ENCODE measurements around the gene ASIP. TPM values are rescaled to one million over a fixed set of nuclear protein-coding genes. Genes with fewer than 3 reads are reported as not detected.
A peak's percentile ranks its signal among the peaks of the same experiment; 100 is the strongest.

Gene ASIP
- total RNA-seq, 1 donor from 2014 or later, result not detected

- H4K20me1 ChIP-seq (ENCODE audit: low read depth), result no peaks in the 10 kb centered on the region
- no peaks in the 10 kb centered on the region for H3K79me2 ChIP-seq (ENCODE audit: low read depth)
- no peaks in the 10 kb centered on the region for H3F3A ChIP-seq (ENCODE audit: low read depth)
- no peak overlapping the region for H3K27ac ChIP-seq
- Mint-ChIP-seq H3K27me3 (ENCODE audit: insufficient read depth, low read depth) (no peaks in the 10 kb centered on the region), H3K4me1 (peaks cover 10% of the 10 kb centered on the region), H3K9me3 (no peaks in the 10 kb centered on the region), H3K36me3 (peaks cover 1% of the 10 kb centered on the region), H3K27ac (no peak overlapping the region), H3K4me3 (no peak overlapping the region)
- H3K9ac ChIP-seq, result no peak overlapping the region
- no peak for DNase-seq (ENCODE audit: low spot score)
- H2AFZ ChIP-seq (replicated peaks), result no peak overlapping the region
- H3K4me2 ChIP-seq, result no peak overlapping the region
- H3K9me3 ChIP-seq (ENCODE audit: low read depth), result no peaks in the 10 kb centered on the region
- H3K36me3 ChIP-seq, result no peaks in the 10 kb centered on the region
- H3K4me1 ChIP-seq, result no peaks in the 10 kb centered on the region
- TF ChIP-seq EZH2 (IDR thresholded peaks at IDR 0.05) (no peak), EZH2phosphoT487 (IDR thresholded peaks at IDR 0.05) (no peak)
- TF ChIP-seq, protein P1, sequence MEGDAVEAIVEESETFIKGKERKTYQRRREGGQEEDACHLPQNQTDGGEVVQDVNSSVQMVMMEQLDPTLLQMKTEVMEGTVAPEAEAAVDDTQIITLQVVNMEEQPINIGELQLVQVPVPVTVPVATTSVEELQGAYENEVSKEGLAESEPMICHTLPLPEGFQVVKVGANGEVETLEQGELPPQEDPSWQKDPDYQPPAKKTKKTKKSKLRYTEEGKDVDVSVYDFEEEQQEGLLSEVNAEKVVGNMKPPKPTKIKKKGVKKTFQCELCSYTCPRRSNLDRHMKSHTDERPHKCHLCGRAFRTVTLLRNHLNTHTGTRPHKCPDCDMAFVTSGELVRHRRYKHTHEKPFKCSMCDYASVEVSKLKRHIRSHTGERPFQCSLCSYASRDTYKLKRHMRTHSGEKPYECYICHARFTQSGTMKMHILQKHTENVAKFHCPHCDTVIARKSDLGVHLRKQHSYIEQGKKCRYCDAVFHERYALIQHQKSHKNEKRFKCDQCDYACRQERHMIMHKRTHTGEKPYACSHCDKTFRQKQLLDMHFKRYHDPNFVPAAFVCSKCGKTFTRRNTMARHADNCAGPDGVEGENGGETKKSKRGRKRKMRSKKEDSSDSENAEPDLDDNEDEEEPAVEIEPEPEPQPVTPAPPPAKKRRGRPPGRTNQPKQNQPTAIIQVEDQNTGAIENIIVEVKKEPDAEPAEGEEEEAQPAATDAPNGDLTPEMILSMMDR (IDR thresholded peaks at IDR 0.05), result no peak
- no peak overlapping the region for H3K4me3 ChIP-seq
- H3K27me3 ChIP-seq, result no peaks in the 10 kb centered on the region
Observed at GRCh38 chr20:34254979-34255378, 13.8 kb downstream of the ASIP start.

DNA sequence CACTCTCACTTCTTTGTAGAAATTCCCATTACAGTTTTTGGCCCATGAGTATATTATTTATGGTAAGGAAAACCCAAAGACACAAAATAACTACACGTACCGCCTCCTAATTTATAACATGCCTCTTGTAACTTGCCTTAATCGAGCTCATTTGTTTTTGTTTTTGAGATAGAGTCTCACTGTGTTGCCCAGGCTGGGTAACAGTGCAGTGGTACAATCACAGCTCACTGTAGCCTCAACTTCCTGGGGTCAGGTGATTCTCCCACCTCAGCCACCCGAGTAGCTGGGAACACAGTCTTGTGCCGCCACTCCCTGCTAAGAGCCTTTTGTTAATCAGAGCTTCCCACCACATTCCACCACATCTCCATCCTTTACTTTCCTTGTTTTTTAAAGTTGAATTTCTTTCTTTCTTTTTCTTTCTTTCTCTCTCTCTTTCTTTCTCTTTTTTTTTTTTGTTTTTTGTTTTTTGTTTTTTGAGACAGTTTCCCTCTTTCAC lies 15.5 kb downstream of the ASIP start:
- H3K36me3 ChIP-seq, result no peaks in the 10 kb centered on the region
- no peak overlapping the region for H2AFZ ChIP-seq (replicated peaks)
- Mint-ChIP-seq H3K4me3 (no peak overlapping the region), H3K36me3 (no peaks in the 10 kb centered on the region), H3K27ac (peak overlapping the region; percentile 11), H3K9me3 (no peaks in the 10 kb centered on the region), H3K27me3 (ENCODE audit: insufficient read depth, low read depth) (no peaks in the 10 kb centered on the region), H3K4me1 (peaks cover 10% of the 10 kb centered on the region)
- H3K27me3 ChIP-seq, result no peaks in the 10 kb centered on the region
- no peak for DNase-seq (ENCODE audit: low spot score)
- H3K4me2 ChIP-seq, result no peak overlapping the region
- H3K4me1 ChIP-seq, result no peaks in the 10 kb centered on the region
- TF ChIP-seq EZH2 (IDR thresholded peaks at IDR 0.05) (no peak), EZH2phosphoT487 (IDR thresholded peaks at IDR 0.05) (no peak)
- TF ChIP-seq, protein P1 (IDR thresholded peaks at IDR 0.05), result no peak
- no peaks in the 10 kb centered on the region for H4K20me1 ChIP-seq (ENCODE audit: low read depth)
- H3F3A ChIP-seq (ENCODE audit: low read depth), result no peaks in the 10 kb centered on the region
- no peaks in the 10 kb centered on the region for H3K9me3 ChIP-seq (ENCODE audit: low read depth)
- no peak overlapping the region for H3K4me3 ChIP-seq
- H3K27ac ChIP-seq, result no peak overlapping the region
- H3K9ac ChIP-seq, result no peak overlapping the region
- no peaks in the 10 kb centered on the region for H3K79me2 ChIP-seq (ENCODE audit: low read depth)

DNA sequence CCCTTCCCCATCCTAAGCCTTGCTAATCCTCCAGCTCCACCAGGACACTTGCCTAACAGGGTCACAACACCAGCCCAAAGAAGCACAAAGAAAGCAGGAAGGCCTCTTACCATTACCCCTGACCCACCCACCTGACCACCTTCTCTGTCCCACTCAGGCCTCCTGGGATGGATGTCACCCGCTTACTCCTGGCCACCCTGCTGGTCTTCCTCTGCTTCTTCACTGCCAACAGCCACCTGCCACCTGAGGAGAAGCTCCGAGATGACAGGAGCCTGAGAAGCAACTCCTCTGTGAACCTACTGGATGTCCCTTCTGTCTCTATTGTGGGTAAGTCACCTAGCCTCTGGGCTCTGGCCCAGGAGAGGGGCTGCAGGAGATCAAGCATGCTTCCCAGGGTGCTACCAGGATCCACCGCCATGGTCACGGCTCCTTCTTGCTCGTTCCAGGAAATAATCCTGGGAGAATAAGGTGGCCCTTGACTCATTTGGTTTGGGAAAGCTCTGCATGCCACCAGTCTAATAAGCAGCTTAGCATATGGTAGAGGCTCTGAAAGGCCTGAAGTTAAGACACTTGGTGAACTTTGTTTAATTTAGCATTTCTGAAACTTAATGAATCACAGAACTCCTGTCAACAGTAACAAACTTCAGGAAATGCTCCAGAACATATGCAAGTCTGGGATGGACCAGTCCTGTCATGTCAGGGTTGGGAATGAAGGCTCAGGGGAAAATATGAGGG lies 19.2 kb downstream of the ASIP start:
- H3K9me3 Mint-ChIP-seq, result no peaks in the 10 kb centered on the region
- no peaks in the 10 kb centered on the region for H3K4me1 ChIP-seq
- no peak overlapping the region for H3K27ac Mint-ChIP-seq
- no peaks in the 10 kb centered on the region for H3K27me3 Mint-ChIP-seq (ENCODE audit: insufficient read depth, low read depth)
- no peak for DNase-seq (ENCODE audit: low spot score)
- peaks cover 14% of the 10 kb centered on the region for H3K4me1 Mint-ChIP-seq
- no peaks in the 10 kb centered on the region for H3K79me2 ChIP-seq (ENCODE audit: low read depth)
- no peak overlapping the region for H3K9ac ChIP-seq
- H3K36me3 Mint-ChIP-seq, result peaks cover 3% of the 10 kb centered on the region
- H3K27me3 ChIP-seq, result no peaks in the 10 kb centered on the region
- no peak overlapping the region for H3K4me2 ChIP-seq
- peaks cover 4% of the 10 kb centered on the region for H3F3A ChIP-seq (ENCODE audit: low read depth)
- no peak overlapping the region for H3K27ac ChIP-seq
- H4K20me1 ChIP-seq (ENCODE audit: low read depth), result no peaks in the 10 kb centered on the region
- no peak overlapping the region for H2AFZ ChIP-seq (replicated peaks)
- H3K36me3 ChIP-seq, result no peaks in the 10 kb centered on the region
- H3K4me3 ChIP-seq, result no peak overlapping the region
- TF ChIP-seq EZH2 (IDR thresholded peaks at IDR 0.05), result no peak
- TF ChIP-seq, protein P1 (IDR thresholded peaks at IDR 0.05), result no peak
- no peak for TF ChIP-seq EZH2phosphoT487 (IDR thresholded peaks at IDR 0.05)
- no peaks in the 10 kb centered on the region for H3K9me3 ChIP-seq (ENCODE audit: low read depth)
- no peak overlapping the region for H3K4me3 Mint-ChIP-seq

Measured in neural progenitor cell (in vitro differentiated cells).